SK-N-SH (cell line): Measurements from ENCODE around the gene ZNF576.

Experiments
- FOXM1 ChIP-seq: IDR thresholded peaks from 2 replicates; pipeline ENCODE4 v1.4.0; 2012; ENCODE audit warnings: low read depth, mild to moderate bottlenecking
- SIN3A ChIP-seq: IDR thresholded peaks from 2 replicates; pipeline ENCODE4 v1.6.1; 2012; ENCODE audit warnings: low read depth, mild to moderate bottlenecking, low read length, moderate library complexity, borderline replicate concordance
- SMC3 ChIP-seq: IDR thresholded peaks from 2 replicates; pipeline ENCODE4 v1.6.1; 2012; ENCODE audit warnings: low read depth, low read length, improper control_type of control experiment
- YY1 ChIP-seq: IDR thresholded peaks from 2 replicates; pipeline ENCODE4 v1.4.0; 2012; ENCODE audit warnings: low read depth, mild to moderate bottlenecking
- TF ChIP-seq, protein P1 (sequence below): fragments of 200-600 bp; sonication (generic); IDR thresholded peaks from 2 replicates; pipeline ENCODE4 v1.6.1; 2017; ENCODE audit warnings: antibody characterized with exemption, mild to moderate bottlenecking, moderate library complexity

DNA sequence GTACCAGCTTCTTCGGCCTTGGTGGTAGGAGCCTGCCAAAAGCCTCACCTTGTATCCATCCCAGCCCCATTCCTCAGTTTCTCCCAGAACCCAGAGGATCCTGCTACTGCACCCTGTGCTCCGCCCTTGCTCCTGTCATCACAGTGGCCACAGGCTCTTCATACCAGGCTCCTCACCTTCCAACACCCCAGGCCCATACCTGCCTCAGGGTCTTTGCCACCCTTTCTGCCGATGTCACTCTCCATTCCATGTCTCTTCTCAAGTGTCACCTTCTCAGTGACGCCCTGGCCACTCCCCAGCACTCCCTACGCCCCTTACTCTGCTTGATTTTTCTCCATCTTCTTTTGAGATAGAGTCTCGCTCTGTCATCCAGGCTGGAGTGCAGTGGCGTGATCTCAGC, 13.5 kb downstream of the ZNF576 start:
- TF ChIP-seq YY1 (no peak), FOXM1 (no peak), SIN3A (no peak), SMC3 (no peak)
- TF ChIP-seq, protein P1, sequence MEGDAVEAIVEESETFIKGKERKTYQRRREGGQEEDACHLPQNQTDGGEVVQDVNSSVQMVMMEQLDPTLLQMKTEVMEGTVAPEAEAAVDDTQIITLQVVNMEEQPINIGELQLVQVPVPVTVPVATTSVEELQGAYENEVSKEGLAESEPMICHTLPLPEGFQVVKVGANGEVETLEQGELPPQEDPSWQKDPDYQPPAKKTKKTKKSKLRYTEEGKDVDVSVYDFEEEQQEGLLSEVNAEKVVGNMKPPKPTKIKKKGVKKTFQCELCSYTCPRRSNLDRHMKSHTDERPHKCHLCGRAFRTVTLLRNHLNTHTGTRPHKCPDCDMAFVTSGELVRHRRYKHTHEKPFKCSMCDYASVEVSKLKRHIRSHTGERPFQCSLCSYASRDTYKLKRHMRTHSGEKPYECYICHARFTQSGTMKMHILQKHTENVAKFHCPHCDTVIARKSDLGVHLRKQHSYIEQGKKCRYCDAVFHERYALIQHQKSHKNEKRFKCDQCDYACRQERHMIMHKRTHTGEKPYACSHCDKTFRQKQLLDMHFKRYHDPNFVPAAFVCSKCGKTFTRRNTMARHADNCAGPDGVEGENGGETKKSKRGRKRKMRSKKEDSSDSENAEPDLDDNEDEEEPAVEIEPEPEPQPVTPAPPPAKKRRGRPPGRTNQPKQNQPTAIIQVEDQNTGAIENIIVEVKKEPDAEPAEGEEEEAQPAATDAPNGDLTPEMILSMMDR = no peak
